ENCODE measurements around the gene FREY1.

Gene FREY1

DNA sequence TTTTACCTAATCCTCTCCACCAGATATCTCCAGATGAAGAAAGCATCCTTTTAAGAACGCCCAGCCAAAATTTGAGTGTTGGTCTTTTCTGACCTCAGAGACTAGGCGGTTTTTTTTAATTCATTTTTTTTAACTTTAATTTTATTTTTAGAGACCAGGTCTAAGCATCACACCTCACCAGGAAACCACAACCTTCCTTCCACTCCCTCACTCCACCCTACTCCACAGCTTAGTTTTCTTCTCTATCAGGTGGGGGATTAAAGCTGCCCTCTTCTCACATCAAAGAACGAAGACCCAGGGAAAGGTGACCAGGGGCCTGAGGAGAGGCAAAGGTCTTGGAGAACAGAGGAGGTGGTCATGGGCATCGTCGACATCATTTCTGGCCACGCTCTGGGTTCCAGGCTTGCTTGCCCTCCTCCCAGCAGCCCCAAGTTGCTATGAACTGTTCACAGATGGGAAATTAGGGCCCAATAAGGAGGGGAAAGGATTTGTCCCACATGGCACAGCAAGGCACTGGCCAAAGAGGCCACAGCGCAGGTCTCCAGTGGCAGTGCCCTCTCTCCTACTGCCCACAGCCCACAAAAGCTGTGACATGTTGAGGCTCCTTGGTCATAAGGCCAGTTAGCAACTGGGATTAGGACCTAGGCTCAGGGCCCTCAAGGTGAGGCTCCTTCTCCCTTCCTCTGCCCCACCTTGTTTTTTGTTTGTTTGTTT is 12.0 kb upstream of the FREY1 start:
- peaks cover 26% of the 10 kb centered on the region for H3K4me1 ChIP-seq (ENCODE audit: control insufficient read depth, insufficient read depth, low read length)
- no peak overlapping the region for H3K9ac ChIP-seq (ENCODE audit: low read depth, low read length)
- H3K36me3 ChIP-seq (ENCODE audit: control insufficient read depth, insufficient read depth, low read length) = peaks cover 14% of the 10 kb centered on the region
- H3K4me3 ChIP-seq (ENCODE audit: low read depth, low read length) = peak overlapping the region; percentile 95
- H3K27me3 ChIP-seq (ENCODE audit: control insufficient read depth, insufficient read depth, low read length) = peaks cover 13% of the 10 kb centered on the region
- H3K9me3 ChIP-seq (ENCODE audit: control insufficient read depth, insufficient read depth, low read length) = no peaks in the 10 kb centered on the region

DNA sequence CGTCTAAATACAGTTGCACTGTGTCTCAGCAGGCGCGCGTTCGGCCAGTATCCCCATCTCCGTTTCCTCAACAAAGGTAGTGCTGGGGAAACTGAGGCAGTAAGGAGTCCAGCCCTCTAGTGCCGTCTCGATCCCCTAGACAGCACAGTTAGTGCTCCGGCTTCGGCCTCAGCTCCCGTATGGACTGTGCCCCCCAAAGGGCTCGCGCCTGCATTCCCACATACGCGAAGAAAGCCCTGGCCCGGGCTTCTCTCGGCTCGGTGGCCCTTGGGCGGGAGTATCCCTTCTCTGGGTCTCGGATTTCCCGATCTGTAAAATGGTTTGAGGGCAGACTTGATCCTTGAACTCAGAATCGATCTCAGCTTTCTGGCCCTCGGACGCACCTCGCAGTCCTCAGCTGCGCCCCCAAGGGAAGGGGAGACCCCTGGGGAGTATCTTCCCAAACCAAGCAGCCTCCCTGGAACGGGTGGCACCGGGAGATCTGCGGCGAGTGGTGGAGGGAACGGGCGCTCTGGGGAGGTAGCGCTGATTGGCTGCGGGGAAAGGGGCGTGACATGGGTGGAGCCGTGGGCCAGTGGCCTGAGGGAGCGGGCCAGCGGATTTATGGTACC is 11.4 kb upstream of the FREY1 start:
- peaks cover 13% of the 10 kb centered on the region for H3K27me3 ChIP-seq (ENCODE audit: control insufficient read depth, insufficient read depth, low read length)
- peak overlapping the region; percentile 70 for H3K9ac ChIP-seq (ENCODE audit: low read depth, low read length)
- H3K4me1 ChIP-seq (ENCODE audit: control insufficient read depth, insufficient read depth, low read length) = peaks cover 26% of the 10 kb centered on the region
- no peaks in the 10 kb centered on the region for H3K9me3 ChIP-seq (ENCODE audit: control insufficient read depth, insufficient read depth, low read length)
- peaks cover 19% of the 10 kb centered on the region for H3K36me3 ChIP-seq (ENCODE audit: control insufficient read depth, insufficient read depth, low read length)
- H3K4me3 ChIP-seq (ENCODE audit: low read depth, low read length) = peak overlapping the region; percentile 95

DNA sequence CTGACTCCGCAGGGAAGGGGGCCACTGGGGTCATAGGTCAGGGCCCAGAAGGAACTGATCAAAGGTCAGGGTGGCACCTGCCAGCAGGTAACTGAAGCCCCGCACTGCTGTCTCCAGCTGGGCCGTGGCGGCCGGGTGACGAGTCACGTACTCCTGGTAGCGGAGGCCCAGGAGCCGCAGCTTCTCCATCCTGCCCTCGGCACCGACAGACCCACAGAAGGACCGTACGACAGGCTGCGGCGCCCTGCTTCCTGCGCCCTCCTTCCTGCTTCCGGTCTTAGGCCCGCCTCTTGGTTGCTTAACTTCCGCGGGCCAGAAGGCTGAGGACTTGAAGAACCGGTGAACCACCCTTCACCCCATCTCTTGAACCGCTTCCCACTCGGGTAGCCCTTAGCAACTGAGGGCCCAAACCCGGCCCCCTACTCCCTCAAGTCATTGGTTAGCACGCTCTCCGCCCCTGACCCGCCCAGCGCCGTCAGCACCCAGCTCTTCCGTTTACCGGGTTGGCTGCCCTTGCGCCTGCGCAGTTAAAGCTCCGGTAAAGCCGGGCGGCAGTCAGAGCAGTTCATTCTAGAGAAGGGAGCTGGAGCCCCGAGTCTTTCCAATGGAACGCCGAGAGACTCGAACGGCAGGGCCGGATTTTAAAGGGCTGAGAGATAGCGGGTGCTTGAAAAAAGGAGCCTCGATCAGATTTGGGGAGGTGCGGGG is 10.7 kb upstream of the FREY1 start, which contains the start of gene PEX16:
Gene PEX16 (minus strand): TSS at position 255 of the 708 bp plus-strand sequence. CDS start 66 bp downstream, at position 189.
- peaks cover 23% of the 10 kb centered on the region for H3K36me3 ChIP-seq (ENCODE audit: control insufficient read depth, insufficient read depth, low read length)
- peaks cover 26% of the 10 kb centered on the region for H3K4me1 ChIP-seq (ENCODE audit: control insufficient read depth, insufficient read depth, low read length)
- H3K9ac ChIP-seq (ENCODE audit: low read depth, low read length) = peak within 1 kb of the TSS; percentile 70
- H3K27me3 ChIP-seq (ENCODE audit: control insufficient read depth, insufficient read depth, low read length) = peaks cover 13% of the 10 kb centered on the region
- H3K4me3 ChIP-seq (ENCODE audit: low read depth, low read length) = peak within 1 kb of the TSS; percentile 95
- H3K9me3 ChIP-seq (ENCODE audit: control insufficient read depth, insufficient read depth, low read length) = no peaks in the 10 kb centered on the region

DNA sequence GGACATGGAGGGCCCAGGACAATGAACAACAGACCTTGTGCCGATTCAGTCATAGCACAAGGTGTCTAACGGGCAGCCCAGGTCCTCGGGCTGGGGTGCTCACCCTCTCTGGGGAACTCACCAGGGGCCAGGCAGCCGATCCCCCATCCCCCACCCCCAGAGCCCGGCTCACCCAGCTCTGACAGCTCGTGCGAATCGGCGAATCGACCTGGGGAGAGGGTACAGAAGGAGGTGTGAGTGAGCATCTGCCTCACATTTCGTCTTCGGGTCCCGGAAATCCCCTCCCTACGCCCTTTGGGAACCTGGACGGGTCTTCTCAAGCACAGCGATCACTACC is 10.2 kb upstream of the FREY1 start:
- Histone ChIP-seq H3K27me3 (ENCODE audit: control insufficient read depth, insufficient read depth, low read length) (peaks cover 13% of the 10 kb centered on the region), H3K4me1 (ENCODE audit: control insufficient read depth, insufficient read depth, low read length) (peaks cover 26% of the 10 kb centered on the region), H3K4me3 (ENCODE audit: low read depth, low read length) (peak overlapping the region; percentile 95), H3K36me3 (ENCODE audit: control insufficient read depth, insufficient read depth, low read length) (peaks cover 23% of the 10 kb centered on the region), H3K9me3 (ENCODE audit: control insufficient read depth, insufficient read depth, low read length) (no peaks in the 10 kb centered on the region), H3K9ac (ENCODE audit: low read depth, low read length) (peak overlapping the region; percentile 56)

DNA sequence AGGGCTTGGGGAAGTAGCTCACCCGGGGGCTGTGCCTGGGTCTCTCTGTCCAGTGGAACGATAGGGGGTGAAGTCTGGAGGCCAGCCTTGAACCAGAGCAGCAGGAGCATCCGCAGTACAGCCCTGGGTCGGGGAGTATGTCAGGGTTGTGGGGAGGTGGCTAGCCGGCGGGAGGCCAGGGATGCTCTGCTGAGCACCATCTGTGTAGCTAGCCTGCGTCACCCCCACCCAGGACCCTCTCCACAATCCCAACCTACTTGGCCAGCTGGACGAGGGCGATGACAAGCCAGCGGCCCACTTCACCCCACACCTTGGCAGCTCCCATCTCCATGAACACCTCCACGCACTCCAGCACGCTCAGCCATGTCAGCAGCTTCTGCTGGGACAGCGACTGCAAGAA is 8.4 kb upstream of the FREY1 start:
- H3K4me3 ChIP-seq (ENCODE audit: low read depth, low read length) = no peak overlapping the region
- H3K4me1 ChIP-seq (ENCODE audit: control insufficient read depth, insufficient read depth, low read length) = peaks cover 15% of the 10 kb centered on the region
- peaks cover 4% of the 10 kb centered on the region for H3K27me3 ChIP-seq (ENCODE audit: control insufficient read depth, insufficient read depth, low read length)
- no peaks in the 10 kb centered on the region for H3K9me3 ChIP-seq (ENCODE audit: control insufficient read depth, insufficient read depth, low read length)
- peaks cover 32% of the 10 kb centered on the region for H3K36me3 ChIP-seq (ENCODE audit: control insufficient read depth, insufficient read depth, low read length)
- H3K9ac ChIP-seq (ENCODE audit: low read depth, low read length) = no peak overlapping the region

DNA sequence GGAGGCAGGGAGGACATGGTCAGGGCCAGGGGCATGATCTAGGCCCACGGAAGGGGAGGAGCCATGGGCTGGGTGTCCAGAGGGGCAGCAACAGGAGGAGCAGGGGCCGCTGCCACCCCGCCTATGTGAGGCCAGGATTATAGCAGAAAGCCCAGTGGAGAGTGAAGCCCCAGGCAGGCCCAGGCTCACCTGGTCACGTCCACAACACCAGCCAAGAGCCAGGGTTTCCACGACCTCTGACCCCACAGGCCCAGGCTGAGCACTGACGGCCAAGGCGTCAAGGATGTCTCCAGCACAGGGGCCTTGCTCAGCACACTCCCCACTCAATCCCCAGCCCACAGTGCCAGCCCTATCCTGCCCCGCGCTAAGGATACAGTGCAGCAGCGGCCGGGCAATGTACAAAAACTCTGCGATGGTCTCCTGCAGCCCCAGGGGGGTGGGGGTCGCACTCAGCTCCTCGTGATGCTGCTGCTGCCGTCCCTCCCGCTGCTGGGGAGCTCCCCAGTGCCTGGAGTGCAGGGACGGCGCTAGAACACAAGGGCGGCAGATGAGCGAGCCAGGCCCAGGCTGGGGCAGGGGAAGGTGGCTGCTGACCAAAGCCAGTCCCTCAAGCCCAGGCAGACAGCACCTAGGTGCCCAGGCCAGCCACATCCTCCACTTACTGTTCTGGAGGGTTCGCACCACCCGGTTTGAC is 7.0 kb upstream of the FREY1 start:
- Histone ChIP-seq H3K4me1 (ENCODE audit: control insufficient read depth, insufficient read depth, low read length) (peaks cover 6% of the 10 kb centered on the region), H3K4me3 (ENCODE audit: low read depth, low read length) (no peak overlapping the region), H3K9ac (ENCODE audit: low read depth, low read length) (no peak overlapping the region), H3K36me3 (ENCODE audit: control insufficient read depth, insufficient read depth, low read length) (peaks cover 32% of the 10 kb centered on the region), H3K27me3 (ENCODE audit: control insufficient read depth, insufficient read depth, low read length) (no peaks in the 10 kb centered on the region), H3K9me3 (ENCODE audit: control insufficient read depth, insufficient read depth, low read length) (no peaks in the 10 kb centered on the region)

DNA sequence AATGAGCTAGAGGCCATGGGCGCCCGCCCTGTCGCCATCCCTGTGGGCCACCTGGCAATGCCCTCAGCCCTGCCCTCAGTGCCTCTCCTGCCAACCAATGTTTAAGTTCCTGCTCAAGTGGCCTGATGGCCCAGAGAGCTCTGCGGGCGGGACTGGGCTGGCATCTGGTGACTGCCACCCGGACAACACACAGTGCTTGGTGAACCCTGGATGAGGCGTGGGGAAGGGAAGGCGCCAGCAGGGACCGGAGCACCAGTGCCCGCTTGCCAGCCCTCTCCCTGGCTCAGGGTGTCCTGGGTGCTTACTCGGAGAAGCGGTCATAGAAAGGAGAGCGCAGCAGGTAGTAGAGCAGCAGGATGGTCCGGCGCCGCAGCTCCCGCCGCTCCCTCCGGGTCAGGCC is 6.4 kb upstream of the FREY1 start:
- no peaks in the 10 kb centered on the region for H3K27me3 ChIP-seq (ENCODE audit: control insufficient read depth, insufficient read depth, low read length)
- H3K36me3 ChIP-seq (ENCODE audit: control insufficient read depth, insufficient read depth, low read length) = peaks cover 32% of the 10 kb centered on the region
- no peak overlapping the region for H3K9ac ChIP-seq (ENCODE audit: low read depth, low read length)
- H3K9me3 ChIP-seq (ENCODE audit: control insufficient read depth, insufficient read depth, low read length) = no peaks in the 10 kb centered on the region
- no peak overlapping the region for H3K4me3 ChIP-seq (ENCODE audit: low read depth, low read length)
- H3K4me1 ChIP-seq (ENCODE audit: control insufficient read depth, insufficient read depth, low read length) = peaks cover 3% of the 10 kb centered on the region

DNA sequence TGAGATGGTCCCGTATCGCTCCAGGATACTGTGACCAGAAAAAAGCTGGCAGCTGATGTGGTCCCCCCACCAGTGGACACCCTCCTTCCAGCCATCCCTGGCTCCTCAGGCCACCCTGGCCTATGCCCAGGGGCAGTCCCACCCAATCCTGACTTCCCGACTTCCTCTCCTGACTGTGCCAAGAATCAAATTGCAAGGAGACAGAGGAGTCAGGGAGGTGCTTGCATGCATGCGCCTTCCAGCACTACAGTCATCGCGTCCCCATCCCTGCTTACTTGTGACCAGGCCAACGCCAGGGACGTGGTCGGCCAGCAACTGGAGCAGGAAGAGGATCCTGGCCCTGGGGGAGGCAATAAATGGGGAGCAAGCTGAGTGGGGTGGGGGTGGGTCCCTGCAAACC is 3.6 kb upstream of the FREY1 start:
- H3K4me1 ChIP-seq (ENCODE audit: control insufficient read depth, insufficient read depth, low read length) = no peaks in the 10 kb centered on the region
- no peak overlapping the region for H3K4me3 ChIP-seq (ENCODE audit: low read depth, low read length)
- H3K9ac ChIP-seq (ENCODE audit: low read depth, low read length) = no peak overlapping the region
- no peaks in the 10 kb centered on the region for H3K9me3 ChIP-seq (ENCODE audit: control insufficient read depth, insufficient read depth, low read length)
- no peaks in the 10 kb centered on the region for H3K27me3 ChIP-seq (ENCODE audit: control insufficient read depth, insufficient read depth, low read length)
- peaks cover 32% of the 10 kb centered on the region for H3K36me3 ChIP-seq (ENCODE audit: control insufficient read depth, insufficient read depth, low read length)

DNA sequence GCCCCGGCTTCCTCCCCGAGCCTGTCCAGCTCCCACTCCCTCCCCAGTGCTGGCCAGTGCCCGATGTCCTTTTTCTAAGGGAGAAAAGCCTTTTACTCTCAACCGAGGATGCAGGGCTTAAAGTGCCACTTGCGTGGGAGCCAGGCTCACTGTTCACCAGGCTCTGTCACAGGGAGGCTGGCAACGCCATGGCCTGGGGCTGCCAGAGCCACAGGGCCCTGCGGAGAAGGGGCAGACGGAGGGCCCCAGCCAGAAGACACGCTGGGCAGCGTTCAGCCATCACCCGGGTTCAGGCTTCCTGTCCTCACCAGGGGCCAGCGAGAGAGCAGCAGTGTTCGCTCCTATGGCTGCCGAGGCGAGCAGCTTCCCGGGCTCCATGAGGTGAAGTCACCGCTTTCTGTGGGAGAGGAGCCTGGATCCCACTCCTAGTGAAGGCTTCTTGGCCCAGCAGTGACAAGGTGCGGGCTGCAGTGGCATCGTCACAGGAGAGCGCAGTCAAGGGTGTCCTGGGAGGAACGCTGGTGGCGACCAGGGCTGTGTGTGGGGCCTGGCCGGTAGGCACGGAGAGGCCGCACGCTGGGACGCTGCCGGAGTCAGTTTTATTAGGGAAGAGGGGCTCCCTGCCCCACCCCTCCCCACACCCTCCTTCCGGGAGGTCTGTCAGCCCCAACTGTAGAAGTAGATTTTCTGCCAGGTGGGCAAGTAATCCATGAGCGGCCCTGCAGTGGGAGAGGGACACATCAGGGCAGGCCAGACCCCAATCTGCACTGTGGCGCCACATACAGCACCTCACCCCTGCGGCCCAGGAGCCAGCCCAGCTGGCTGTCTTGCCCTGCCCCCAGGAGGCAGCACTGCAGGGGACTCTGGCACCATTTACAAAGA is 2.8 kb upstream of the FREY1 start:
- H3K9ac ChIP-seq (ENCODE audit: low read depth, low read length) = no peak overlapping the region

DNA sequence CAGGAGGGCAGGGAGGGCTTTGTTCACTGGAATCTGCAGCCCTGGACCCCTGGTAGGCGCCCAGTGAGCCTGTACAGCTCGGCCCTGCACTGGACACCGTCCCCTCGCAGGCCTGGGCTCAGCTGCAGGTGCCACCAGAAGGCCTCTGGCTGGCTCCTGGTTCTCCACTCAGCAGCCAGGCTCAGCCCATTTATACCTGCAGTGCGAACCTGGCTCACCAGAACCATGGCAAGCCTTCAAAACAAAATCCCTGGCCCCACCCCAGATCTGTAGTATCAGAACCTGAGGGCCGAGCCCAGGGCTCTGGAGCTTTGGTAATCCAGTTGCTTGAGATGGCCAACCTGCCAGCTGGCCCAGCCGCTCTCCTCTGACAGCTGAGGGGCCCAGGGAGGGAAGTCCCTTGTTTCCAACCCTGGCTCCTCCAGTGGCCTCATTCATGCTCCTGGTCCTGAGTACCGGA is 870 bp upstream of the FREY1 start:
- Histone ChIP-seq H3K27me3 (ENCODE audit: control insufficient read depth, insufficient read depth, low read length) (no peaks in the 10 kb centered on the region), H3K4me3 (ENCODE audit: low read depth, low read length) (no peak overlapping the region), H3K9ac (ENCODE audit: low read depth, low read length) (no peak overlapping the region), H3K36me3 (ENCODE audit: control insufficient read depth, insufficient read depth, low read length) (peaks cover 29% of the 10 kb centered on the region), H3K4me1 (ENCODE audit: control insufficient read depth, insufficient read depth, low read length) (no peaks in the 10 kb centered on the region), H3K9me3 (ENCODE audit: control insufficient read depth, insufficient read depth, low read length) (no peaks in the 10 kb centered on the region)

More for the DNA sequence above, 2.8 kb upstream of the FREY1 start:
- H3K4me1 ChIP-seq (ENCODE audit: control insufficient read depth, insufficient read depth, low read length) = no peaks in the 10 kb centered on the region
- H3K36me3 ChIP-seq (ENCODE audit: control insufficient read depth, insufficient read depth, low read length) = peaks cover 31% of the 10 kb centered on the region
- H3K27me3 ChIP-seq (ENCODE audit: control insufficient read depth, insufficient read depth, low read length) = no peaks in the 10 kb centered on the region
- no peak overlapping the region for H3K4me3 ChIP-seq (ENCODE audit: low read depth, low read length)
- no peaks in the 10 kb centered on the region for H3K9me3 ChIP-seq (ENCODE audit: control insufficient read depth, insufficient read depth, low read length)

All from iPS-15b (cell line).